ENCODE results near the gene BLOC1S3. TPM values are rescaled to one million over a fixed set of nuclear protein-coding genes. Genes with fewer than 3 reads are reported as not detected.

The BLOC1S3 gene
- total and polyA plus RNA-seq, 9 donors, result 1.8 to 8.4 (median 7.2) TPM

GRCh38 chr19:45184115-45184514 is 5.5 kb downstream of the BLOC1S3 start:
- H3K36me3 ChIP-seq (ENCODE audit: control insufficient read depth, insufficient read depth, low read length), result peaks cover 11% of the 10 kb centered on the region
- H3K9me3 ChIP-seq (replicated peaks; ENCODE audit: control insufficient read depth, low read depth, low read length), result no peaks in the 10 kb centered on the region
- DNase-seq, result no peak
- no peaks in the 10 kb centered on the region for H3K27me3 ChIP-seq (ENCODE audit: control insufficient read depth, insufficient read depth, low read length)
- H3K4me3 ChIP-seq (ENCODE audit: low read length), result no peak overlapping the region
- H3K27ac ChIP-seq (ENCODE audit: low read length), result no peak overlapping the region
- WGBS (ENCODE audit: insufficient coverage), result 100% methylated on average over 3 of the region's 5 CpGs
- peaks cover 8% of the 10 kb centered on the region for H3K4me1 ChIP-seq (ENCODE audit: control insufficient read depth, insufficient read depth, low read length)

GRCh38 chr19:45186509-45187334 is 8.1 kb downstream of the BLOC1S3 start:
- H3K27ac ChIP-seq (ENCODE audit: low read length), result no peak overlapping the region
- H3K9me3 ChIP-seq (replicated peaks; ENCODE audit: control insufficient read depth, low read depth, low read length), result no peaks in the 10 kb centered on the region
- H3K36me3 ChIP-seq (ENCODE audit: control insufficient read depth, insufficient read depth, low read length), result peaks cover 3% of the 10 kb centered on the region
- no peaks in the 10 kb centered on the region for H3K27me3 ChIP-seq (ENCODE audit: control insufficient read depth, insufficient read depth, low read length)
- H3K4me3 ChIP-seq (ENCODE audit: low read length), result no peak overlapping the region
- WGBS (ENCODE audit: insufficient coverage), result 74% methylated on average over 3 of the region's 12 CpGs
- no peak for DNase-seq
- no peaks in the 10 kb centered on the region for H3K4me1 ChIP-seq (ENCODE audit: control insufficient read depth, insufficient read depth, low read length)

- Histone ChIP-seq H3K4me3 (ENCODE audit: low read length) (no peak overlapping the region), H3K27me3 (ENCODE audit: control insufficient read depth, insufficient read depth, low read length) (no peaks in the 10 kb centered on the region), H3K4me1 (ENCODE audit: control insufficient read depth, insufficient read depth, low read length) (no peaks in the 10 kb centered on the region), H3K27ac (ENCODE audit: low read length) (no peak overlapping the region), H3K9me3 (replicated peaks; ENCODE audit: control insufficient read depth, low read depth, low read length) (no peaks in the 10 kb centered on the region), H3K36me3 (ENCODE audit: control insufficient read depth, insufficient read depth, low read length) (no peaks in the 10 kb centered on the region)
- DNase-seq, result no peak
- WGBS (ENCODE audit: insufficient coverage), result 47% methylated on average over 8 of the region's 12 CpGs
These were observed 9.0 kb downstream of the BLOC1S3 start for GRCh38 chr19:45187421-45188100.

- WGBS (ENCODE audit: insufficient coverage), result no CpG with 5 or more reads among the region's 1 CpG
- no peaks in the 10 kb centered on the region for H3K27me3 ChIP-seq (ENCODE audit: control insufficient read depth, insufficient read depth, low read length)
- H3K4me1 ChIP-seq (ENCODE audit: control insufficient read depth, insufficient read depth, low read length), result no peaks in the 10 kb centered on the region
- H3K27ac ChIP-seq (ENCODE audit: low read length), result no peak overlapping the region
- H3K36me3 ChIP-seq (ENCODE audit: control insufficient read depth, insufficient read depth, low read length), result no peaks in the 10 kb centered on the region
- DNase-seq, result no peak
- H3K9me3 ChIP-seq (replicated peaks; ENCODE audit: control insufficient read depth, low read depth, low read length), result no peaks in the 10 kb centered on the region
- no peak overlapping the region for H3K4me3 ChIP-seq (ENCODE audit: low read length)
These were observed 11.4 kb downstream of the BLOC1S3 start for GRCh38 chr19:45189971-45190370.

GRCh38 chr19:45191375-45191774 is 12.8 kb downstream of the BLOC1S3 start:
- 100% methylated on average over 2 of the region's 4 CpGs for WGBS (ENCODE audit: insufficient coverage)
- no peak overlapping the region for H3K27ac ChIP-seq (ENCODE audit: low read length)
- DNase-seq, result no peak
- H3K27me3 ChIP-seq (ENCODE audit: control insufficient read depth, insufficient read depth, low read length), result no peaks in the 10 kb centered on the region
- no peaks in the 10 kb centered on the region for H3K4me1 ChIP-seq (ENCODE audit: control insufficient read depth, insufficient read depth, low read length)
- no peaks in the 10 kb centered on the region for H3K9me3 ChIP-seq (replicated peaks; ENCODE audit: control insufficient read depth, low read depth, low read length)
- no peaks in the 10 kb centered on the region for H3K36me3 ChIP-seq (ENCODE audit: control insufficient read depth, insufficient read depth, low read length)
- H3K4me3 ChIP-seq (ENCODE audit: low read length), result no peak overlapping the region

- Histone ChIP-seq H3K27ac (ENCODE audit: low read length) (no peak overlapping the region), H3K36me3 (ENCODE audit: control insufficient read depth, insufficient read depth, low read length) (no peaks in the 10 kb centered on the region), H3K9me3 (replicated peaks; ENCODE audit: control insufficient read depth, low read depth, low read length) (no peaks in the 10 kb centered on the region), H3K27me3 (ENCODE audit: control insufficient read depth, insufficient read depth, low read length) (no peaks in the 10 kb centered on the region), H3K4me1 (ENCODE audit: control insufficient read depth, insufficient read depth, low read length) (no peaks in the 10 kb centered on the region), H3K4me3 (ENCODE audit: low read length) (no peak overlapping the region)
- WGBS (ENCODE audit: insufficient coverage), result 83% methylated on average over 1 of the region's 6 CpGs
- DNase-seq, result no peak
These were observed 17.2 kb downstream of the BLOC1S3 start for GRCh38 chr19:45195764-45196163.

- peak; percentile 66 for DNase-seq
- WGBS (ENCODE audit: insufficient coverage), result 47% methylated on average over 2 of the region's 4 CpGs
- Histone ChIP-seq H3K27ac (ENCODE audit: low read length) (no peak overlapping the region), H3K27me3 (ENCODE audit: control insufficient read depth, insufficient read depth, low read length) (no peaks in the 10 kb centered on the region), H3K36me3 (ENCODE audit: control insufficient read depth, insufficient read depth, low read length) (no peaks in the 10 kb centered on the region), H3K9me3 (replicated peaks; ENCODE audit: control insufficient read depth, low read depth, low read length) (no peaks in the 10 kb centered on the region), H3K4me3 (ENCODE audit: low read length) (no peak overlapping the region), H3K4me1 (ENCODE audit: control insufficient read depth, insufficient read depth, low read length) (no peaks in the 10 kb centered on the region)
These were observed 22.0 kb downstream of the BLOC1S3 start for GRCh38 chr19:45200568-45200967.

GRCh38 chr19:45202637-45203036 is 24.1 kb downstream of the BLOC1S3 start:
- 78% methylated on average over 6 of the region's 6 CpGs for WGBS (ENCODE audit: insufficient coverage)
- H3K4me1 ChIP-seq (ENCODE audit: control insufficient read depth, insufficient read depth, low read length), result no peaks in the 10 kb centered on the region
- no peak overlapping the region for H3K27ac ChIP-seq (ENCODE audit: low read length)
- H3K9me3 ChIP-seq (replicated peaks; ENCODE audit: control insufficient read depth, low read depth, low read length), result no peaks in the 10 kb centered on the region
- no peak for DNase-seq
- no peaks in the 10 kb centered on the region for H3K27me3 ChIP-seq (ENCODE audit: control insufficient read depth, insufficient read depth, low read length)
- no peaks in the 10 kb centered on the region for H3K36me3 ChIP-seq (ENCODE audit: control insufficient read depth, insufficient read depth, low read length)
- no peak overlapping the region for H3K4me3 ChIP-seq (ENCODE audit: low read length)

- Histone ChIP-seq H3K4me3 (ENCODE audit: low read length) (no peak overlapping the region), H3K27me3 (ENCODE audit: control insufficient read depth, insufficient read depth, low read length) (peaks cover 2% of the 10 kb centered on the region), H3K9me3 (replicated peaks; ENCODE audit: control insufficient read depth, low read depth, low read length) (no peaks in the 10 kb centered on the region), H3K4me1 (ENCODE audit: control insufficient read depth, insufficient read depth, low read length) (no peaks in the 10 kb centered on the region), H3K36me3 (ENCODE audit: control insufficient read depth, insufficient read depth, low read length) (no peaks in the 10 kb centered on the region), H3K27ac (ENCODE audit: low read length) (no peak overlapping the region)
- no peak for DNase-seq
- no CpG with 5 or more reads among the region's 12 CpGs for WGBS (ENCODE audit: insufficient coverage)
These were observed 27.2 kb downstream of the BLOC1S3 start for GRCh38 chr19:45205810-45206209.

- no peak overlapping the region for H3K4me3 ChIP-seq (ENCODE audit: low read length)
These were observed 27.7 kb downstream of the BLOC1S3 start for GRCh38 chr19:45206328-45206727.

More at GRCh38 chr19:45206328-45206727, 27.7 kb downstream of the BLOC1S3 start:
- Histone ChIP-seq H3K27ac (ENCODE audit: low read length) (no peak overlapping the region), H3K27me3 (ENCODE audit: control insufficient read depth, insufficient read depth, low read length) (peaks cover 2% of the 10 kb centered on the region), H3K36me3 (ENCODE audit: control insufficient read depth, insufficient read depth, low read length) (no peaks in the 10 kb centered on the region), H3K9me3 (replicated peaks; ENCODE audit: control insufficient read depth, low read depth, low read length) (no peaks in the 10 kb centered on the region), H3K4me1 (ENCODE audit: control insufficient read depth, insufficient read depth, low read length) (no peaks in the 10 kb centered on the region)
- WGBS (ENCODE audit: insufficient coverage), result no CpG with 5 or more reads among the region's 3 CpGs
- DNase-seq, result no peak
